NK-92 (cell line): ENCODE results near the gene CTU2.

Experiments
- DNase-seq: peaks from one replicate; lab custom pipeline; 2025; ENCODE audit not compliant: unreplicated experiment; lab: John Stamatoyannopoulos, UW

CTU2 gene

GRCh38 chr16:88742896-88743605 lies 36.7 kb downstream of the CTU2 start:
- DNase-seq: no peak

DNA sequence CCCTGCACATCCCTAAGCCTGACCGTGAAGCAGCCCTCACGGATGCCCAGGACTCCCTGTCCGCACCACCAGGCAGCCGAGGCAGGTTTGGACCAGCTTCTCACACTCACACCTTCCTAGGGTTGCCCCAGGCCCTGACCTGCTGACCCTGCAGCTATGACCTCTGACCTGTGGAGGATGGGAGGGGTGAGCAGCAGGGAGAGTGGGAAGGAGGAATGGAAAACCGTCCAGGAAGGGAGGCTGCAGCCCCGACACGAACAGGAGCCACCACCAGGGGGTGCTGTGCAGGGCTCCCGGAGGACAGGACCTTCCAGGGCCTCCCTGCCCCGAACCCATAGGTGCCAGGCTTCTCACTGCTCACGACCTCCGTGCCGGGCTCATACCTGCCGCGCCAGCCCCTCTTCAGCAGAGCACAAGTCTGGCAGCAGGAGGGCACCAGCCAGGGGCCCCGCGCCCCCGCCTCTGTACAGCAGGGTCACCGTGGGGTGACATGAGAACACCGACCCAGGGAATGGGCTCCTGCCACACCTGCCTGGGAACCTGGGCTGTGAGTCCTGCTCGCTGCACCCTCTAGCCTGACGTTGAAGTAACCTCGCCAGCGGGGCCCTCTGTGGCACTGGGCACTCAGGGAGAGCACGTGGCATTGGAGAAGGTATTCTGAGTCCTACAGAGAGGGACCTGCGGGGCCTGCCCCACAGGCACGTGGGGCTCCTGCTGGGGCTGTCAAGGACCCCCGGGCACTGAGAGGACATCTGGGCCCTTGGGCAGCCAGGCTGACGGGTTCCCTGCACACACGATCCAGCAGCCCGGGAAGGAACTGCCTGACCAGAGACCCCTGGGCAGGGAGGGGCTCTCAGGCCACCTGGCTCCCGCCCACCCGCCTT lies 37.6 kb downstream of the CTU2 start:
- no peak for DNase-seq

- no peak for DNase-seq
These were observed 38.5 kb downstream of the CTU2 start for GRCh38 chr16:88744577-88745521.

DNA sequence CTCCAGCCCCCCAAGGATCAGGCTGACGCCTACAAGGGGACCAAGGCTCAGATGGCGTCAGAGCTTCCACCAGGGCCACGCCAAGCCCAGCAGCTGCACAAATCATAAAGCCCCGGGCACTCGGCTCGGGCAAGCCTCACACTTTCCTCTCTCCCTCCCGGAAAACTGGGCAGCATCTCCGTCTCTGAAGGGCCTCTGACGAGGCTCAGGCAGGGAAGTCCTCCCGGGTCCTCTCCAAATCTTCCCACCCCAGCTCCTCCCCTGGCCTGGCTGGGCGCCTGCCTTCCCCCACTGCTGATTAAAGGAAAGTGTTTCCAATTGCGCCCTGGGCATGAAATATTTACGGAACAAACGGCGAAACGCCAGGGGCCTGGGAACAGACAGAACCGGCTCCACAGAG lies 40.2 kb downstream of the CTU2 start:
- DNase-seq: no peak

DNA sequence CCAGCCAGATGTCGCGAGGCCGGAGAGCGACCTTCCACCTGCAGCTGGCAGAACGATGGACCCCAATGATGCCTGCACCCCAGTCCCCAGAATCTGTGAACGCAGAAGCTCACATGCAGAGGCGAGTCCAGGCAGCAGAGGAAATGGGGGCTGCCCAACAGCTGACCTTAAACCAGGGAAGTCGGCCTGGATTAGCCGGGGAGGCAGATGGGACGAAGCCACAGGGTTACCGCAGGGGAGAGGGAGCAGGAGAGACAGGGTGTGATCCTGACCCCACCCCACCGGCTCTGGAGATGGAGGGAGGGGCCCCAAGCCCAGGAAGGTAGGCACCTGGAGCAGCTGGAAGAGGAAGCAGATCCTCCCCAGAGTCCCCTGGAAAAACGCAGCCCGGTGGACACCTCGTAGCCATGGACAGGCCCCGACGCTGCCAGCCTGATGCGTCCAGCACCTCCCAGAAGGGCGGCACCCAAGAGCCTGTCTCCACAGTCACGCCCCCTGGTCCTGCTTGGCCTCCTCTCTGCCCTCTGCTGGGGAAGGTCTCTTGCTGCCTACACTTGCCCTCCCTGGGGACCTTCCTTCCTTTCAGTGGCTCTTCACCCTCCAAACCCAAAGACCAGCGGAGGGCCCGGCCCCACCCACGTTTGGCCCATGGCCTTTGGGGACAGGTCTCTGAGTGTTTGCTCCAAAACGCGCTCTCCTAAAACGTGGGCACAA lies 41.4 kb downstream of the CTU2 start:
- no peak for DNase-seq

DNA sequence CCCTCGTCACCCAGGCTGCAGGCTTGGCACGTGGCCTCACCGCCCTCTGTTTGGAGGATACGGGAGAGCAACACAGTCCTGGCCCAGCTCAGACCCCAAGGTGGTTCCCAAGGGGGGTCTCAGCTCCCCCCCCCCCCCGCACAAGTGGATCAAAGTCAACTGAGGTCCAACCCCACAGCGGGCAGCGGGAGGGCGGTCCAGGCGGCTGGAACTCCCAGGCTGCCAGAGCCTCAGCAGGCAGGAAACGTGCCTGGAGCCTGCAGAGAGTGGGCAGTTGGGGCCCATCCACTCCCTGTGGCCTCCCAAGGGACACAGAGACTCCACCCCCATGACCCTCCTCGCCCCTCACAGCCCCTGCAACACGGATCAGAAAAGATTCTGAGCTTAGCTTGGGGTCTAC lies 42.1 kb downstream of the CTU2 start:
- DNase-seq: no peak

DNA sequence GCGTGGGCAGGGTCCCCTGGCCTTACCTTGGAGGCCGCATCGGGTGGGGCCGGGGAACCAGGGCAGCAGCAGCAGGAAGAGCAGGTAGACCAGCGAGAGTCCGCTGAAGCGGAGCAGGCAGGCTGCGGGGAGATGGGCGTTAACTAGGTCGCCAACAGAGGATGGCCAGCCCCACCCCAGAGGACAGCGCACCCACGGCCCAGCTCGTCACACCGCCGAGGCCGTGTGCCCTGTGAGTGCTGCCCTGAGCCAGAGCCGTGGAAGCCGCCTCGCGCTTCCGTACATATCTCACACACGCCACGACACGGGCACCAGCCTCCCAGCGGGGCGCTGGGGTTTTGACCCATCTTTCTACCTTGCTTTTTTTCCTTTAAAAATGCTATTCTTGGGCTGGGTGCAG lies 43.1 kb downstream of the CTU2 start:
- no peak for DNase-seq

DNA sequence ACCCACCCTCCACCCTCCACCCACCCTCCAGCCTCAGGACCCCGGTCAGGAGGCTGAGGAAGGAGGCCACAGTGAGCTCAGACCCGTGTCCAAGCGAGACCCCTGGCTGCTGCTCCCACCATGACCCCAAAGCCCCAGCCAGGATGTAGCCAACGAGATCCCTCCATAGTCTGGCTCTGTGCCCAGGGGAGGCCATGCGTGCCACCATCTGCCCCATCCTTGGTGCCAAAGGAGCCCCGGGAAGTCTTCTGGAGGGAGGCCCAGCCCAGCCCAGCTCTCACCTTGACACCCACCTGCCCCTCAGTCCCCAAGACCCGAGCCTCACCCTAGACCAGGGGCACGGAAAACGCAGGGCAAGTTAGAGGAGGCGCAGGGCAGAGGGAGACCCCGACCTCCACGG lies 44.6 kb downstream of the CTU2 start:
- no peak for DNase-seq

GRCh38 chr16:88752386-88753002 lies 46.2 kb downstream of the CTU2 start:
- DNase-seq: no peak

- no peak for DNase-seq
These were observed 46.9 kb downstream of the CTU2 start for GRCh38 chr16:88753191-88753590.

DNA sequence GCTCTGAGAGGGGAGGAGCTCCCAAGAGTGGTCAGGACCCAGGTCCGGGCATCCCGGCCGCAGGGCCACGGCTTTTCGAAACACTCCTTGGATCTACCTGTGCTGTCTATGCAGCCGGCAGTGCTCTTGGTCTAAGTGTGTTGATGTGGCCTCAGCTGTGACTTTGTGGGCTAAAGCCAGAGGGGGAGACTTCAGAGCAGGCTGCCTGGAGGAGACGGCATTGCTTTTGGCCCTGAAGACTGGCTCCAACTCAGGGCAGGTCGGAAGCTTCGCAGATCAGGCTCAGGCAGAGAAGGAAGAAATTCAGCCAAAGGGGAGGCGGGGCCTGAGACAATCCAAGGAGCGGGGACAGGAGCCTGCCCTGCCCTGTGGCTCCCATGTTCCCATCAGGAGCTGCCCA lies 47.3 kb downstream of the CTU2 start:
- DNase-seq: no peak

- no peak for DNase-seq
These were observed 48.0 kb downstream of the CTU2 start for GRCh38 chr16:88754109-88754911.

- DNase-seq: no peak
These were observed 48.8 kb downstream of the CTU2 start for GRCh38 chr16:88754912-88755744.

DNA sequence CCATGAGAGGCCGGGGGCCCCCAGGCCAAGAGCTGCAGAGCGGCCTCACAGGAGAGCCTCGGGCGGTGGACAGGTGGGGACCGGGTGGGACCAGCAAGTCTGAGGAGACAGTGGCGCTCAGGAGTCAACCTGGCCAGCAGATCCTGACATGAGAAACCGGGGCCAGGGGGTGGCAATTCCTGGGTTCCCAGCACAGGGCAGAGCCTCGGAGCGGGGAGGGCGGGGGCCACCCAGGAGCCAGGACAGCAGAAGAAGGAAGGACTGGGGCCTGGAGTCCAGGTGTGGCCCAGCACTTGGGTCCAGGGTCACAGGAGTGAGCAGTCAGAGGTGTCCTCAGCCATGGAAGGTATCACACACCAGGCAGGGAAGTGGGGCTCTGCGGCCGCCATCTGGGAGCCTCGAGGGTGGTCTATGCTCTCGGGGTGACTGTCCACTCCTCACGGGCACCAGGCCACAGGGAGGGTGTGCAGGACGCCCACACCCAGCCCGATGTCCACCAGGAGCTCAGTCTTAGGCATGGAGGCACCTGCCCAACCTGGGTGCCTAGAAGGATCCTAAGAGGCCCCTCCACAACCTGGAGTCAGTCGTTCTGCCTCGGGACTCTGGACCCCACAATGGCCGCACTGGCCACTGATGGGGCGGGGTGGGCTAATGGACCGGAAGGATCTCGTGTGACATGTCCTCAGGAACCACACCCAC lies 49.6 kb downstream of the CTU2 start:
- no peak for DNase-seq

- no peak for DNase-seq
These were observed 52.1 kb downstream of the CTU2 start for GRCh38 chr16:88758227-88758943.

DNA sequence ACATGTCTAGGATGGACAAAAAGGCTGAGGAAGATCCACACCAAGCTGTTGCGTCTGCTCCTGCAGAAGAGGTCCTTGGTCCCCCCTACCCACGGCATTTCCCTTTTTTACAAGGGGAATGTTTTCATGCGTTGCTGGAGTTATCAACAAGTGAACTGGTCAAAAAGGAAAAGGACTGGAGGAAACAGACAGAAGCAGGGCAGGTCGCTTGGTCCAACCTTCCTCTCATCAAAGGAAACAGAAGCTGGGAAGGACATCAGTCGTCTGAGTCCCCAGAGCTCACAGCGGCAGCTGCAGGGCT lies 52.6 kb downstream of the CTU2 start:
- no peak for DNase-seq

DNA sequence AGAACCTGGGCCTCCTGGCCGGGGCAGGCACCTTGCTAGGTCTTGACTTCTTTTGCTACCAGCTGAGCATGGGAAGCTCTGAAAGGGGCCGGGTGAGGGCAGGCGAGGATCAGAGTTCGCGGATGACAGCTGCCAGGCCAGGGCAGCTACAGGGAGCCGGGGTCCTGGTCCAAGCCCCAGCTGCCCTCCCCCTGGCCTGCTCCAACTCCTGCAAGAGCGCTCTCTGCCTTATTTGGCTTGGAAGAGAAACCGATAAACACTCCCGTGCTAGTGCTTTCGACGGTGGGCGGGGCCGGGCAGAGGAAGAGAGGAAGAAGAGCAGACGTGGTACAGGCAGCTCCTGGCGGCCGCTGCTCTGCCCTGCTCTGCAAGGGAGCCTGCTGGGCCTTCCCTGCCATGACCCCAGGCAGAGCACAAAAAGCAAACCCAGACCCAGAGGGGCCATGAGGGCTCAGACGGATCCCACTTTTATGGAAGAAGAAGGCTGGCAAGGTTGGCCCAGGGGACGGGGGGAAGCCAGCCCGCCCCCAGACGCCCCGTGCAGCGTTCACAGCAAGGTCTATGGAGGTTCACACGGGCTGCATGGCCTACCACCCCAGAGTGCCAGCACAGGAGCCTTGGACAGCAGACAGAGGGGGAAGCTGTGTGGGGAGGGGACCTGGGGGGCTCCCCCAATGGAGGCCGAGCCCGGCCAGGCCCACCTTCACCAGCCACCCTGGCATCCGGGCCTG lies 53.1 kb downstream of the CTU2 start:
- no peak for DNase-seq
